ENCODE data around the gene MFGE8.

Gene MFGE8

DNA sequence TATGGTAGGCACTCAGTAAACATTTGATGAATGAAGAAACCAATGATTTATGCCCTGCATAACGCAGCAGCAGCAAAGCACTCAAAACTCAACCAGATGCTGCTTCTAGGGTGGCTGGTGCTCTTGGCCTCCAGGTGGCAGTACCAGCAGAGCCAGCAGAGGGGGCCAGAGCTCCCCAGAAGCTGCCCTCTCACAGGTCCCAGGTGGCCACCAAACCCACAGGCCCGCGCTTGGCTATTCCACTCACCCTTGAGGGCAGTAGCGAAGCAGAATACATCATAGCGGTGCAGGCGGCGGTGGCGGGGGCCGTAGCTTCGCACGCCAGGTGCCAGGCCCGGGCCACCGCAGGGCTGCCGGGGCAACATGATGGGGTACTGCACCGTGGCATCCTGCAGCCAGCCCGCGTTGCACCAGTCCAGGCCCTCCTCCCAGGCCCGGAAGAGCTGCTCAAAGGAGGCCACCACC, 34.4 kb downstream of the MFGE8 start:
- TF ChIP-seq, protein P1, sequence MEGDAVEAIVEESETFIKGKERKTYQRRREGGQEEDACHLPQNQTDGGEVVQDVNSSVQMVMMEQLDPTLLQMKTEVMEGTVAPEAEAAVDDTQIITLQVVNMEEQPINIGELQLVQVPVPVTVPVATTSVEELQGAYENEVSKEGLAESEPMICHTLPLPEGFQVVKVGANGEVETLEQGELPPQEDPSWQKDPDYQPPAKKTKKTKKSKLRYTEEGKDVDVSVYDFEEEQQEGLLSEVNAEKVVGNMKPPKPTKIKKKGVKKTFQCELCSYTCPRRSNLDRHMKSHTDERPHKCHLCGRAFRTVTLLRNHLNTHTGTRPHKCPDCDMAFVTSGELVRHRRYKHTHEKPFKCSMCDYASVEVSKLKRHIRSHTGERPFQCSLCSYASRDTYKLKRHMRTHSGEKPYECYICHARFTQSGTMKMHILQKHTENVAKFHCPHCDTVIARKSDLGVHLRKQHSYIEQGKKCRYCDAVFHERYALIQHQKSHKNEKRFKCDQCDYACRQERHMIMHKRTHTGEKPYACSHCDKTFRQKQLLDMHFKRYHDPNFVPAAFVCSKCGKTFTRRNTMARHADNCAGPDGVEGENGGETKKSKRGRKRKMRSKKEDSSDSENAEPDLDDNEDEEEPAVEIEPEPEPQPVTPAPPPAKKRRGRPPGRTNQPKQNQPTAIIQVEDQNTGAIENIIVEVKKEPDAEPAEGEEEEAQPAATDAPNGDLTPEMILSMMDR (conservative IDR thresholded peaks at IDR 0.05; ENCODE audit: control insufficient read depth, insufficient read depth, low read depth, low read length): peak; percentile 77
- no peak overlapping the region for H3K4me3 ChIP-seq (ENCODE audit: control insufficient read depth, low read depth, low read length)
- peak; percentile 44 for DNase-seq (ENCODE audit: low read depth)

DNA sequence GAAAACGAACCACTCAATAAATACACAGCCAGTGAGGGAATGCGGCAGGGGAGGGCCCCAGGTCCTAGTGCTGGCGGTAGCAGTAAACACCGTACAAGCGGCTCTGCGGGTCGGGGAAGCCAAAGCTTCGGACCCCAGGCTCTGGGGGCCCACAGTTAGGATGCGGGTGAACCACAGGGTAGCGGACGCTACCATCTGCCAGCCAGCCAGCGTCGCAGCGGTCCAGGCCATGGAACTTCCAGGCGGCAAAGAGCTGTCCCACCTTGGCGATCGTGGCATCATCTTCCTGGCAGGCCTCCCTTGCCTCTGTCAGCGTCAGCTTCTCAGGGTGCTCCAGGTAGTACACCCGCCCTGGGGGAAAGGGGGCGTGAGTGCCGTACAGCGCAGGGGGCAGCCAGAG, 35.3 kb downstream of the MFGE8 start:
- H3K4me3 ChIP-seq (ENCODE audit: control insufficient read depth, low read depth, low read length): no peak overlapping the region
- TF ChIP-seq, protein P1 (conservative IDR thresholded peaks at IDR 0.05; ENCODE audit: control insufficient read depth, insufficient read depth, low read depth, low read length): no peak

DNA sequence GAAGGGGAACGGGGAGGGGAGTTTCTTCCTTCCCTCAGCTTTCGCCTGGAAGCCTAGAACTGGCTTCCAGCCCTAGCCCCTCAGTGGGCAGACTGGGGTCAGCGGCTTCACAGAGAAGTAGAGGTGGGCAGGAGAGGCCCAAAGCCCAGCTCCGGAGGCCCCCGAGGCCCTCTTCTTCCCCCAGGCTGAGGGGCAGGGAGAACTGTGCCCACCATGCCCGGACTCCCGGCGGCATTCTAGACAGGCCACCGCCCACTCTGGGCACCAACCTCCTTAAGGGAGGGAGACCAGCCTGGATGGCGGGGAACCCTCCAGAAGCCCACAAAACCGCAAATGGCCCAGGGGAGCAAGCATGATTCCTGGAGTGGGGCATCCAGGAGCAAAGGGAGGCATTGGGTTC, 35.8 kb downstream of the MFGE8 start:
- TF ChIP-seq, protein P1 (conservative IDR thresholded peaks at IDR 0.05; ENCODE audit: control insufficient read depth, insufficient read depth, low read depth, low read length): no peak
- DNase-seq (ENCODE audit: low read depth): no peak
- H3K4me3 ChIP-seq (ENCODE audit: control insufficient read depth, low read depth, low read length): no peak overlapping the region

More for the DNA sequence above, 35.3 kb downstream of the MFGE8 start:
- DNase-seq (ENCODE audit: low read depth): no peak

DNA sequence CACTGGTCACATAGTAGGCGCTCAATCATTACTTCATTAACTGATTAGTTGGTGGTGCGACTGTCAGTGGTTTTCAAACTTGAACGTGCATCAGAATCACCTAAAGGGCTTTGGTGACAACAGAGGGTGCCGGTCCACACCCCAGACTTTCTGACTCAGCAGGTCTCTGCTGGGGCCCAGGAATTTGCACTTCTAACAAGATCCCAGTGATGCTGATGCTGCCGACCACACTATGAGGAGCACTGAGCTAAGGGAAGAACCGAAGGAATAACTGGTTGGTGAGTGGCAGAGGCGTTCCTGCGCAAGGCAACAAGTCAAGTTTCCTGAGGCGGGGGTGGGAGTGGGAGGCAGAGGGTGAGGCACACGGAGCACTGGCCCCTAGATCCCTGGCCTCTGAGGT, 36.6 kb downstream of the MFGE8 start:
- no peak for DNase-seq (ENCODE audit: low read depth)

DNA sequence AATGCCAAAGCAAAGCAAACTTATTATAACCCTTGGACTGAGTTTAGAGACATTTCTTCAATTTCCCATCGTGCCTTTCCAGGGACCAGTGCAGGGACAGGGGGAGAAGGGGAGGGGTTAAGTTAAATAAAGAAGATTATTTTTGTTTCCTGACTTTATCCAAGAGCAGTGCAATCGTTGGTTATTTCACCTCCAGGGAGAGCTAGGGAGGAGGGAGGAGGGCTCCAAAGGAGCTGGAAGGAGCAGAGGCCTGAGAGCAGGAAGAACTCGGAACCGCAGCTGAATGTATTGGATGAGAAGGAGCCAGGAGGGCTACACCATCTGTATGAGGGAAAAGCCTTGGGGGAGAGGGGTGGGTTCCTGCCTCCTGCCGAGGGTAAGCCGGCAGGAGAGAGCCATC, 38.5 kb downstream of the MFGE8 start:
- no peak for DNase-seq (ENCODE audit: low read depth)
- H3K4me3 ChIP-seq (ENCODE audit: control insufficient read depth, low read depth, low read length): no peak overlapping the region
- TF ChIP-seq, protein P1 (conservative IDR thresholded peaks at IDR 0.05; ENCODE audit: control insufficient read depth, insufficient read depth, low read depth, low read length): no peak

More for the DNA sequence above, 36.6 kb downstream of the MFGE8 start:
- TF ChIP-seq, protein P1 (conservative IDR thresholded peaks at IDR 0.05; ENCODE audit: control insufficient read depth, insufficient read depth, low read depth, low read length): no peak
- H3K4me3 ChIP-seq (ENCODE audit: control insufficient read depth, low read depth, low read length): no peak overlapping the region

DNA sequence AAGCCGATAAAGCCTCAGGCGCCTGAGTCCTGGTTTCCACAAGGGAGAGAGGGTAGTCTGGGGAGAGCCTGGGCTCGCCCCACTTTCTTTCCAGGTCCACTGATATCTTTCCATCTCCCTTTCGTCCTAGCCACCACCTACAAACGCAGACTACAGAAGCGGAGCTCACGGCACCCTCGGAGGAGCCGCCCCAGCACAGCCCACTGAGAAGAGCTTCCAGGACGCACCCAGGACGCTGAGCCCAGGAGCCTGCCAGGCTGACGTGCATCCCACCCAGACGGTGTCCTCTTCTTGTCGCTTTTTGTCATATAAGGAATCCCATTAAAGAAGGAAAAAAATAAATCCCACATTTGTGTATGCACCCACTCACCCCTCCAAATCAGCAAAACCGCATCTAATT, 38.9 kb downstream of the MFGE8 start:
- TF ChIP-seq, protein P1 (conservative IDR thresholded peaks at IDR 0.05; ENCODE audit: control insufficient read depth, insufficient read depth, low read depth, low read length): no peak
- H3K4me3 ChIP-seq (ENCODE audit: control insufficient read depth, low read depth, low read length): no peak overlapping the region
- no peak for DNase-seq (ENCODE audit: low read depth)

DNA sequence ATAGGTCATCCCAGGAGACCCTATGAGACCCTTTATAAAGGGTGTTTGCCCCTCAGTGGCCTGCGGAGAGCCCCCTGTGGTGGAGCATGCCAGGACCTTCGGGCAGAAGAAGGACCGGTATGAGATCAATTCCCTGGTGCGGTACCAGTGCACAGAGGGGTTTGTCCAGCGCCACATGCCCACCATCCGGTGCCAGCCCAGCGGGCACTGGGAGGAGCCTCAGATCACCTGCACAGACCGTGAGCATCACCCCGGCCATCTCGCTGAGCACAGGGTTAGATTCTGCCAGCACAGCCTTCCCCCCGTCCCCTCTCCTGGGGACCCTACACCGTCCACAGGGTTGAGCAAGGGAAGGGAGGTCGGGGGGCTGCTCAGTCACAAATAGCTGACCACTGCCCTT, 39.4 kb downstream of the MFGE8 start:
- TF ChIP-seq, protein P1 (conservative IDR thresholded peaks at IDR 0.05; ENCODE audit: control insufficient read depth, insufficient read depth, low read depth, low read length): no peak
- no peak for DNase-seq (ENCODE audit: low read depth)
- H3K4me3 ChIP-seq (ENCODE audit: control insufficient read depth, low read depth, low read length): no peak overlapping the region

Data from fibroblast of mammary gland (primary cell).